Endothelial cell of umbilical vein (primary cell): ENCODE data around the gene ACOT13. TPM values are rescaled to one million over a fixed set of nuclear protein-coding genes. Genes with fewer than 3 reads are reported as not detected.

Source experiments
- BruUV-seq: library from RNA; stranded (reverse); fragments of 400-500 nt; replicated peaks from 2 replicates; lab custom pipeline; 2021; lab: Mats Ljungman, UMichigan
- CTCF ChIA-PET: fragments of 300-600, 350-600 bp; sonication (Branson Sonifier 250); formaldehyde crosslinking; loops from one replicate; lab custom pipeline; 2021; ENCODE audit warnings: antibody characterized with exemption, inconsistent platforms; lab: Charles Lee
- POLR2A ChIA-PET: fragments of 300-600, 350-600 bp; sonication (Branson Sonifier 250); formaldehyde crosslinking; loops from one replicate; lab custom pipeline; 2021; ENCODE audit warnings: antibody characterized with exemption, inconsistent platforms; lab: Charles Lee
- DNase-seq: peaks from one replicate; pipeline ENCODE4 v3.0.0-alpha.2; 2011; ENCODE audit warnings: low read depth, low spot score
- FAIRE-seq: peaks from 2 replicates; lab custom pipeline; 2011; peaks lifted over from hg19 to GRCh38; lab: Jason Lieb, UNC
- H2AFZ ChIP-seq: 2 replicates; pipeline ENCODE4 v1.6.0; 2012; ENCODE audit warnings: low read depth, low read length, control low read depth, inconsistent platforms
- H3K27ac ChIP-seq: 2 replicates; pipeline ENCODE4 v1.5.1; 2011; ENCODE audit warnings: low read depth, mild to moderate bottlenecking, control low read depth, low read length, moderate library complexity; ENCODE audit not compliant: insufficient read depth
- H3K27me3 ChIP-seq, 2 experiments: 2 replicates each; pipeline versions ENCODE4 v1.6.0 to v1.6.1; 2011; ENCODE audit warnings: low read length in 2 of 2, mixed read lengths in 1 of 2; ENCODE audit not compliant: control insufficient read depth in 2 of 2, insufficient read depth in 2 of 2
- H3K36me3 ChIP-seq, 2 experiments: 2 replicates in 1 of 2; 3 replicates in 1 of 2; pipeline ENCODE4 v1.5.1; 2011; ENCODE audit warnings: low read length in 2 of 2, mild to moderate bottlenecking in 1 of 2, moderate library complexity in 1 of 2; ENCODE audit not compliant: control insufficient read depth in 2 of 2, insufficient read depth in 2 of 2; ENCODE audit errors: extremely low read depth in 1 of 2
- H3K4me1 ChIP-seq: 3 replicates; pipeline ENCODE4 v1.5.1; 2011; ENCODE audit warnings: mild to moderate bottlenecking, low read length; ENCODE audit not compliant: control insufficient read depth, insufficient read depth; ENCODE audit errors: extremely low read depth
- H3K4me2 ChIP-seq: 2 replicates; pipeline ENCODE4 v1.6.1; 2011; ENCODE audit warnings: low read length, control low read depth, mixed read lengths; ENCODE audit not compliant: insufficient read depth
- H3K4me3 ChIP-seq, 3 experiments: fragments of 200-600 bp in 1 of 3; sonication (generic), shearing (Covaris generic) in 1 of 3; replicated peaks in 1 of 3; 2 replicates each; pipeline ENCODE4 v1.5.1; 2011 to 2016; ENCODE audit warnings: control low read depth in 3 of 3, low read length in 3 of 3, mild to moderate bottlenecking in 2 of 3, inconsistent platforms in 1 of 3, low read depth in 1 of 3, moderate library complexity in 1 of 3; ENCODE audit not compliant: insufficient read depth in 1 of 3
- H3K79me2 ChIP-seq: 2 replicates; pipeline ENCODE4 v1.6.0; 2012; ENCODE audit warnings: low read length, inconsistent platforms; ENCODE audit not compliant: control insufficient read depth, insufficient read depth
- H3K9ac ChIP-seq: replicated peaks from 2 replicates; pipeline ENCODE3; 2011; ENCODE audit warnings: low read length, control low read depth; ENCODE audit not compliant: insufficient read depth; ENCODE audit errors: extremely low read depth
- H3K9me1 ChIP-seq: replicated peaks from 3 replicates; pipeline ENCODE4 v1.6.0; 2011; ENCODE audit warnings: mild to moderate bottlenecking, low read length; ENCODE audit not compliant: control insufficient read depth, insufficient read depth; ENCODE audit errors: extremely low read depth
- H3K9me3 ChIP-seq: replicated peaks from 2 replicates; pipeline ENCODE4 v1.5.1; 2012; ENCODE audit warnings: low read length, inconsistent platforms; ENCODE audit not compliant: control insufficient read depth, insufficient read depth
- H4K20me1 ChIP-seq: replicated peaks from 2 replicates; pipeline ENCODE3; 2011; ENCODE audit warnings: mild to moderate bottlenecking, low read length; ENCODE audit not compliant: control insufficient read depth, insufficient read depth; ENCODE audit errors: extremely low read depth
- CTCF ChIP-seq, 2 donors: IDR thresholded peaks; 1 replicate in 1 of 2; 2 replicates in 1 of 2; pipeline ENCODE4 v1.5.1; 2011; ENCODE audit warnings: low read length in 2 of 2, mild to moderate bottlenecking in 2 of 2, moderate library complexity in 2 of 2, control low read depth in 1 of 2, inconsistent platforms in 1 of 2, low read depth in 1 of 2; ENCODE audit not compliant: insufficient read depth in 1 of 2; ENCODE audit errors: extremely low read depth in 1 of 2
- EZH2 ChIP-seq: IDR thresholded peaks from 2 replicates; pipeline ENCODE4 v1.6.1; 2012; ENCODE audit warnings: borderline replicate concordance, low read depth, mild to moderate bottlenecking, moderate library complexity, low read length, inconsistent platforms; ENCODE audit not compliant: severe bottlenecking
- FOS ChIP-seq: IDR thresholded peaks from 2 replicates; pipeline ENCODE4 v1.6.1; 2011; ENCODE audit warnings: mild to moderate bottlenecking, low read length, moderate library complexity, borderline replicate concordance; ENCODE audit not compliant: insufficient read depth
- GATA2 ChIP-seq: IDR thresholded peaks from 2 replicates; pipeline ENCODE4 v1.7.0; 2011; ENCODE audit warnings: low read depth, mild to moderate bottlenecking, moderate library complexity, mixed read lengths, low read length; ENCODE audit not compliant: insufficient read length, insufficient read depth
- JUN ChIP-seq: IDR thresholded peaks from 2 replicates; pipeline ENCODE4 v1.6.1; 2011; ENCODE audit warnings: borderline replicate concordance, low read depth; ENCODE audit not compliant: insufficient read length, insufficient read depth
- MAX ChIP-seq: IDR thresholded peaks from 2 replicates; pipeline ENCODE4 v1.6.1; 2011; ENCODE audit not compliant: insufficient read depth, insufficient read length
- MYC ChIP-seq: IDR thresholded peaks from one replicate; pipeline ENCODE4 v1.6.1; 2011; ENCODE audit warnings: mild to moderate bottlenecking, low read depth, low read length
- POLR2A ChIP-seq: IDR thresholded peaks from 2 replicates; pipeline ENCODE4 v1.6.1; 2012; ENCODE audit warnings: low read depth, mild to moderate bottlenecking, control low read depth, low read length
- POLR2AphosphoS5 ChIP-seq: IDR thresholded peaks from 2 replicates; pipeline ENCODE4 v1.6.1; 2012; ENCODE audit warnings: low read depth, mild to moderate bottlenecking, control low read depth, low read length, moderate library complexity; ENCODE audit not compliant: insufficient read depth
- dilution Hi-C: fragments of 300-500 bp; cut with MboI; formaldehyde crosslinking; loops from one replicate; pipeline ENCODE4 v1.15.0; 2019; ENCODE audit warnings: low sequenced_read_pairs; ENCODE audit not compliant: extremely low pct_ligation_motif_present
- intact Hi-C: fragments of 100-400 bp; cut with micrococcal nuclease; formaldehyde crosslinking; loops from one replicate; pipeline ENCODE4 v1.10.0; 2022
- polyA plus RNA-seq, 4 experiments: library from polyadenylated mRNA; depleted of rRNA in 3 of 4; stranded (reverse) in 3 of 4; unstranded in 1 of 4; fragments of >200 nt; gene quantifications; 2 replicates each; pipeline versions ENCODE4 v1.2.1 to v1.2.3, GENCODE V29; 2011 to 2012; ENCODE audit warnings: missing spikeins in 1 of 4
- total RNA-seq: library from RNA; stranded (reverse); gene quantifications from 2 replicates; pipeline ENCODE4 v1.2.3, GENCODE V29; 2021

Gene ACOT13
- total and polyA plus RNA-seq, 2 donors (not counting 3 experiments of a cell fraction or from before 2014, with no cell fraction given): 7.7 to 24.1 TPM

- Histone ChIP-seq H3K9me3 (no peaks in the 10 kb centered on the region), H3K9ac (peak overlapping the region; percentile 50), H3K79me2 (no peaks in the 10 kb centered on the region), H3K9me1 (no peaks in the 10 kb centered on the region), H2AFZ (peak overlapping the region; percentile 85), H3K4me3 (no peak overlapping the region), H3K27ac (peak overlapping the region; percentile 90), H4K20me1 (no peaks in the 10 kb centered on the region), H3K4me1 (peaks cover 16% of the 10 kb centered on the region), H3K27me3 (peaks cover 0 to under 1% of the 10 kb centered on the region in 2 experiments), H3K36me3 (no peaks in the 10 kb centered on the region), H3K4me2 (peak overlapping the region; percentile 90)
- DNase-seq (no peak), FAIRE-seq (no peak)
- TF ChIP-seq POLR2AphosphoS5: no peak
- TF ChIP-seq EZH2: no peak
- TF ChIP-seq CTCF (IDR thresholded peaks at IDR 0.05; ENCODE audit: extremely low read depth in 1 of 2, insufficient read depth in 1 of 2, low read depth in 1 of 2, low read length in 2 of 2): no peak
- TF ChIP-seq MAX: no peak
- TF ChIP-seq MYC: no peak
- TF ChIP-seq GATA2: no peak
- no peak for TF ChIP-seq JUN
- TF ChIP-seq FOS: no peak
- no peak for TF ChIP-seq POLR2A
- TSS peak; percentile 87 for BruUV-seq
- CTCF ChIA-PET: interaction anchor here (1.1 to 2.6 kb wide), 3 partner anchors 22 to 430 kb away, joined by 3 to 14 read pairs (median 9); no protein-coding TSS in a partner anchor
- dilution Hi-C loops (no loop called here), intact Hi-C loops (loop anchor here (1.0 kb wide), 2 partner anchors 23 to 31 kb away; no protein-coding TSS in a partner anchor)
- POLR2A ChIA-PET: interaction anchor here (0.6 to 1.6 kb wide), 2 partner anchors 22 to 45 kb away, joined by 4 to 18 read pairs; no protein-coding TSS in a partner anchor
These were observed 77.1 kb downstream of the ACOT13 start for GRCh38 chr6:24743944-24744335.
